GM12873 (cell line): ENCODE measurements around the gene SLC22A3.

Experiments used
- CTCF ChIP-seq: IDR thresholded peaks from 2 replicates; pipeline ENCODE4 v1.5.1; 2012; ENCODE audit warnings: low read depth, mild to moderate bottlenecking, moderate library complexity, low read length, control low read depth; ENCODE audit not compliant: insufficient read depth; ENCODE audit errors: missing control alignments

SLC22A3 gene

GRCh38 chr6:160420253-160420968 lies 72.2 kb downstream of the SLC22A3 start:
- TF ChIP-seq CTCF, result no peak

- TF ChIP-seq CTCF, result no peak
Measured at GRCh38 chr6:160420969-160421556, 72.9 kb downstream of the SLC22A3 start.

- TF ChIP-seq CTCF, result no peak
Measured at GRCh38 chr6:160421854-160422253, 73.7 kb downstream of the SLC22A3 start.

- TF ChIP-seq CTCF, result no peak
Measured at GRCh38 chr6:160424256-160424655, 76.1 kb downstream of the SLC22A3 start.

- TF ChIP-seq CTCF, result no peak
Measured at GRCh38 chr6:160426136-160426535, 78.0 kb downstream of the SLC22A3 start.

- TF ChIP-seq CTCF, result no peak
Measured at GRCh38 chr6:160427312-160428068, 79.3 kb downstream of the SLC22A3 start.

GRCh38 chr6:160428069-160428430 lies 79.9 kb downstream of the SLC22A3 start:
- TF ChIP-seq CTCF, result no peak
